ENCODE results near the gene LHFPL2.

The LHFPL2 gene

GRCh38 chr5:78505860-78506259 lies 142.7 kb downstream of the LHFPL2 start:
- DNase-seq (ENCODE audit: low read depth in 4 of 4, low spot score in 1 of 4), result no peak

GRCh38 chr5:78504704-78505677 lies 143.6 kb downstream of the LHFPL2 start:
- DNase-seq (ENCODE audit: low read depth in 4 of 4, low spot score in 1 of 4), result no peak

- no peak for DNase-seq (ENCODE audit: low read depth in 4 of 4, low spot score in 1 of 4)
These were observed 144.5 kb downstream of the LHFPL2 start for GRCh38 chr5:78503958-78504653.

GRCh38 chr5:78501411-78502352 lies 146.9 kb downstream of the LHFPL2 start:
- DNase-seq (ENCODE audit: low read depth in 4 of 4, low spot score in 1 of 4), result no peak

- DNase-seq (ENCODE audit: low read depth in 4 of 4, low spot score in 1 of 4), result no peak
These were observed 147.7 kb downstream of the LHFPL2 start for GRCh38 chr5:78500871-78501270.

GRCh38 chr5:78500028-78500427 lies 148.5 kb downstream of the LHFPL2 start:
- no peak for DNase-seq (ENCODE audit: low read depth in 4 of 4, low spot score in 1 of 4)

- DNase-seq (ENCODE audit: low read depth in 4 of 4, low spot score in 1 of 4), result no peak
These were observed 149.1 kb downstream of the LHFPL2 start for GRCh38 chr5:78499485-78499884.

GRCh38 chr5:78497573-78498533 lies 150.7 kb downstream of the LHFPL2 start:
- no peak for DNase-seq (ENCODE audit: low read depth in 4 of 4, low spot score in 1 of 4)

GRCh38 chr5:78496373-78496772 lies 152.2 kb downstream of the LHFPL2 start:
- DNase-seq (ENCODE audit: low read depth in 4 of 4, low spot score in 1 of 4), result no peak

GRCh38 chr5:78495800-78496199 lies 152.8 kb downstream of the LHFPL2 start:
- DNase-seq (ENCODE audit: low read depth in 4 of 4, low spot score in 1 of 4), result no peak

- no peak for DNase-seq (ENCODE audit: low read depth in 4 of 4, low spot score in 1 of 4)
These were observed 155.9 kb downstream of the LHFPL2 start for GRCh38 chr5:78492650-78493049.

GRCh38 chr5:78492224-78492623 lies 156.3 kb downstream of the LHFPL2 start:
- no peak for DNase-seq (ENCODE audit: low read depth in 4 of 4, low spot score in 1 of 4)

- no peak for DNase-seq (ENCODE audit: low read depth in 4 of 4, low spot score in 1 of 4)
These were observed 157.7 kb downstream of the LHFPL2 start for GRCh38 chr5:78490709-78491485.

GRCh38 chr5:78487846-78488245 lies 160.7 kb downstream of the LHFPL2 start:
- DNase-seq (ENCODE audit: low read depth in 4 of 4, low spot score in 1 of 4), result no peak

- no peak for DNase-seq (ENCODE audit: low read depth in 4 of 4, low spot score in 1 of 4)
These were observed 162.4 kb downstream of the LHFPL2 start for GRCh38 chr5:78486218-78486617.

- DNase-seq (ENCODE audit: low read depth in 4 of 4, low spot score in 1 of 4), result no peak
These were observed 164.6 kb downstream of the LHFPL2 start for GRCh38 chr5:78483809-78484521.

- no peak for DNase-seq (ENCODE audit: low read depth in 4 of 4, low spot score in 1 of 4)
These were observed 165.6 kb downstream of the LHFPL2 start for GRCh38 chr5:78482948-78483347.

- DNase-seq (ENCODE audit: low read depth in 4 of 4, low spot score in 1 of 4), result no peak
These were observed 171.8 kb downstream of the LHFPL2 start for GRCh38 chr5:78476795-78477194.

GRCh38 chr5:78475370-78475769 lies 173.2 kb downstream of the LHFPL2 start:
- no peak for DNase-seq (ENCODE audit: low read depth in 4 of 4, low spot score in 1 of 4)
